HG02678 (cell line): ENCODE data around the gene FRG2.
"Not testable (repeated sequence)": the region's sequence is repeated elsewhere in the genome, so short reads cannot be mapped to it uniquely, and the experiment has no call there.

Source experiments
- ATAC-seq: cut with Tn5 transposase; IDR thresholded peaks from one replicate; pipeline ENCODE4 v1.9.1; 2021; ENCODE audit warnings: mild to moderate bottlenecking, moderate library complexity; ENCODE audit not compliant: unreplicated experiment

FRG2 gene

DNA sequence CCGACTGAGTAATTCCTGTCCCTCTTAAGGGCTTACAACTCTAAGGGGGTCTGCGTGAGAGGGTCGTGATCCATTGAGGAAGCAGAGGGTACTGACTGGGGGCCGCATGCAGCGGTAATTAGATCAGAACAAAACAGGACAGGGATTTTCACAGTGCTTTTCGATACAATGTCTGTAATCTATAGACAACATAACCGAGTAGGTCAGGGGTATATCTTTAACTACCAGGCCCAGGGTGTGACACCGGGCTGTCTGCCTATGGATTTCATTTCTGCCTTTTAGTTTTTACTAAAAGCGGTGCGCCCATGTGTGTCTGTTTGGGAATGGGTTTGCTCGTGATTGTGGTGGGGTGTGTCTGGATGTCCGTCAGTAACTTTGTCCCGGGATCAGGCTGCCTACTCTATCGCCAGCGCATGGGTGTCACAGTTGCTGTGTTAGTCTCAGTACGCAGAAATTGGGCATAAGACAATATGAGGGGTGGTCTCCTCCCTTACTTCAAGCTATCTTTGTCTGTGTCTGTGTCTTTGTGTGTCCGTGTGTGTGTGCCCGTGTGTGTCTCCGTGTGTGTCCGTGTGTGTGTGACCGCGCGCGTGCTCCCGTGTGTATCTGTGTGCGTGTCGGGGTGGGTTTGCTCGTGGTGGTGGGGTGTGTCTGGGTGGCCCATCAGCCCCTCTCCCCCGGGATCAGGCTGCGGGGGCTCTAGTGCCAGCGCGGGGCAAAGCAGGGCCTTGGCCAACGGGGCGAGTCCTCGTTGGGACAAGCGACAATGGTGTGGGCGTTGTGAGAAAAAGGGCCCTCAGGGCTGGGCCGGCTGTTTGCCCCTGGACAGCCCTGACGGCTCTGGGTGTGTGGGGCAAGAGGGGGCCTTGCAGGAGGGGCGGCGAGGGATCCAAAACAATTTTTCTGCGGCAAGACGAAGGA lies 10.4 kb downstream of the FRG2 start:
- no peak for ATAC-seq

- ATAC-seq: no peak
These were observed 11.3 kb downstream of the FRG2 start for GRCh38 chr4:190015538-190016368.

DNA sequence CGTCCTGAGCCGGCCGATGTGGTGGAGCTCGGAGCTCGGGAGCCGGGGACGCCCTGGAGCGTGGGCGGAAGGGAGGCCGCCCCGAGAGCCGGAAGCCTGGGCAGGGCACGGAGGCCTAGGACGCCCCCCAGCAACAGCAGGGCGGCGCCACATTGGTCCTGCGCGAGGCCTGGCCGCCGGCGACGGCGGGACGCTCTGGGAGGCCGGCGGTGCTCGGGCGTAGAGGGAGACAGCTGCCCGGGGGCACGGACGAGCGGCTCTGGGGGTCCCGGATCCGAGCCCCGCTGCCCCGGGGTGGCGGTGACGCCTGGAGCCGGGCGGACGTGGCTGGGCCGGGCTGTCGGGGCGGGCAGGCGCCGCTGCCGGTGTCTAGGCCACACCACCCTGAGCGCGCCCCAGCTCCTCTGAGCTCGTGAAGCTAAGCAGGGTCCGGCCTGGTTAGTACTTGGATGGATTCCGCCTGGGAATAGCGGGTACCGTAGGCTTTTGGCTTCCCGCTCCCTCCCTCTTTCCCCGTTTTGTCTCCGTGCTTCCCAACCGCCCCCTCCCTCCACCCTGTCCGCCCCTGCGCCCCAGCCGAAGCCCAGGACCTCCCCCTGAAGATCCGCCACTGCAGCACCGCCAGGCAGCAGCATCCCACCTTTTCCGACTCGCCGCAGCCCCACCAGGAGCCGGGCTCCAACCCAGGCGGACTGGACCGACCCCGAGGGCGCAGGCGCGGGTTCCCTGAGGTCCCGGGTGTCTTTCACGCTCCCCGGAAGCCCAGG lies 12.1 kb downstream of the FRG2 start:
- no peak for ATAC-seq

DNA sequence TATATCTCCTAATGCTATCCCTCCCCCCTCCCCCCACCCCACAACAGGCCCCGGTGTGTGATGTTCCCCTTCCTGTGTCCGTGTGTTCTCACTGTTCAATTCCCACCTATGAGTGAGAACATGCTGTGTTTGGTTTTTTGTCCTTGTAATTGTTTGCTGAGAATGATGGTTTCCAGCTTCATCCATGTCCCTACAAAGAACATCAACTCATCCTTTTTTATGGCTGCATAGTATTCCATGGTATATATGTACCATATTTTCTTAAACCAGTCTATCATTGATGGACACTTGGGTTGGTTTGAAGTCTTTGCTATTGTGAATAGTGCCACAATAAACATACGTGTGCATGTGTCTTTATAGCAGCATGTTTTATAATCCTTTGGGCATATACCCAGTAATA lies 37.1 kb downstream of the FRG2 start:
- ATAC-seq: not testable (repeated sequence)

- no peak for ATAC-seq
These were observed 38.1 kb downstream of the FRG2 start for GRCh38 chr4:189988877-189989431.

GRCh38 chr4:189985651-189986243 lies 41.3 kb downstream of the FRG2 start:
- ATAC-seq: not testable (repeated sequence)

DNA sequence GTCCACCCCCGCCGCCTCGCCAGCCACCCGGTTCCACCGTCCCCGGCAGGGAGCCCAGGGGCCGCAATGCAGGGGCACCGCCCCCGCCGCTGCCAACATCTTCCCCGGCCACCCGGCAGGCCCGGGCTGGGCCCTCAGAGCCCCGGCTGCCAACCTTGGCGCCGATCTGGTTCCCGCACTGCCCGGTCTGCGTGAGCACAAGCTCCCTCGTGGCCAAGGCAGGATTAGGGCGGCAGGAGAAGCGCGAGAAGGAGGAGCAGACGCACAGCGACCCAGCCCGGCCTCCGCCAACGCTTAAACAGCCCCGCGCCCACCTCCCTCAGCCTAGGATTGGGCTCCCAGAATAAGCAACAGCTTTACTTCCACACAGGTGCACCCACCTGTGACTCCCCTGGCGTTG lies 42.4 kb downstream of the FRG2 start:
- not testable (repeated sequence) for ATAC-seq

- ATAC-seq: not testable (repeated sequence)
These were observed 43.0 kb downstream of the FRG2 start for GRCh38 chr4:189983916-189984526.

- ATAC-seq: no peak
These were observed 45.1 kb downstream of the FRG2 start for GRCh38 chr4:189981970-189982369.

DNA sequence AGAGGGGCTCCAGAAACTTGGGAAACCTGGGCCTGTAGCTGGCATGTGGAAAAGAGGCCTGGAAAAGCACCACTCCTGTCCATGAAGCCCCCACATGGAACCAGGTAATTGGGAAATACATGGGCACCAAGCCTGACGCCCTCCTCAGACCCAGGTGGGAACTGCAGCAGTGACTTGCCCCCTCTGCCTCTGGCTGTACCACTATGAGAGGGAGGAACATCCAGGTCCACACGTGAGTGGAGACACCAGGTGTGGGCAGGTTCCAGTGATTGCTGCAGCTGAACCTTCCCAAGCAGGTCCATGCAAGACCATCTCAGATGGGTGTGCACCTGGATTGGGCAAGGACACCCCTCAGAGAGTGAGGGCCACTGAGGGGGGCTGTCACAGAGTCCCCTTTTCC lies 46.8 kb downstream of the FRG2 start:
- ATAC-seq: not testable (repeated sequence)

DNA sequence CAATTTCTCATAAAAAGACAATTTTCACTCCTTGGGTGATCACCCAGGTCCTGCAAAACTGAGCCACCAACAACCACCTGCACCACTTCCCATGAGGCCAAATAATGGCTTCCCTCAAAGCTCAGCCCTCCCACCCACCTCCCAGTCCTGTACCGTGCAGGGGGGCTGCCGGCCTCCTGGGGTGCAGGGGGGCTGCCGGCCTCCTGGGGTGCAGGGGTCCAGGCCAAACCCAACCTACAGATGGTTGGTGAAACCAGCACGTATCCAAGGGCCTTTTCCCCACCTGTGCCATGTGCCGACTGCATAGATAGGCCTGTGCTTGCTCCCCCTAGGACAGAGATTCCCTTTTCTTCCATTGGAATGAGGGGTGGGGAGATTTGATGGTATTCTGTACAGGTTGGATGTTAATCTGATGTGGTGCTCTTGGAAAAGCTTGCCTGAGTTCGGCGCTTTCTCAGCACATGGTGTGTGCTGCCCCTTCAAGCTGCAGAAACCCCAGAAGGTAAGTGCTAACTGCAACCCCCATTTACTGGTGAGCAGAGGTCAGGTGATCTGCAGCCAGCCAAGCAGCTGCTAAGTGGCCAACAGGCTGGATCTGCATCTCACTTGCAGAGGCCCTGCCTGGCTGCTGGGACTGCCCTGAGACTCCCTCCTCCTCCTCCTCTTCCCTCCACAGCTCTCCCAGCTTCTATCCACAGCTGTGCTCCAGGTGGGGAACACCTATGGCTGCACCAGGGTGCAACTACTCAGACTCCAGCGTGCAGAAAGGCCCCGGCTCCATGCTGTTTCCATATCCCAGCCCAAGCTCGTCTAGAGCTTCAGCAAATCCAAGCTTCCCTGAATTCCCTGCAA lies 47.6 kb downstream of the FRG2 start:
- ATAC-seq: no peak
